ENCODE data around the gene LAMTOR3. TPM values are rescaled to one million over a fixed set of nuclear protein-coding genes. Genes with fewer than 3 reads are reported as not detected.
A peak's percentile ranks its signal among the peaks of the same experiment; 100 is the strongest.

Gene LAMTOR3
- total and polyA plus RNA-seq, 9 of the 15 experiments (the other 6 are each of a cell fraction or from before 2014, with no cell fraction given) = 17.9 to 146 (median 59.4) TPM

- TF ChIP-seq HCFC1 (IDR thresholded peaks at IDR 0.05; ENCODE audit: low read depth, low read length) (peak; percentile 75), PCBP1 (IDR thresholded peaks at IDR 0.05; ENCODE audit: low read depth, low read length, poor library complexity, severe bottlenecking) (no peak), ZBTB8A (IDR thresholded peaks at IDR 0.05; ENCODE audit: partially characterized antibody) (no peak), NR2F6 (CRISPR knock-in tag; IDR thresholded peaks at IDR 0.05) (no peak), SIX5 (IDR thresholded peaks at IDR 0.05; ENCODE audit: borderline replicate concordance in 1 of 2, insufficient read depth in 1 of 2, low read depth in 1 of 2, low read length in 2 of 2) (peak in 1 of 2 experiments; percentile 44; a peak in 1 of 4 replicates), ZBTB34 (CRISPR knock-in tag; IDR thresholded peaks at IDR 0.05) (no peak), TBP (optimal IDR thresholded peaks at IDR 0.05; ENCODE audit: low read depth, low read length) (peak; percentile 52), SMARCA4 (IDR thresholded peaks at IDR 0.05) (no peak), KDM5B (IDR thresholded peaks at IDR 0.05; ENCODE audit: insufficient replicate concordance, low read depth, low read length) (peak; percentile 47), MEF2A (IDR thresholded peaks at IDR 0.05; ENCODE audit: control insufficient read depth, low read depth, low read length) (no peak), C11orf30 (IDR thresholded peaks at IDR 0.05; ENCODE audit: low read depth) (peak; percentile 96), ETV6 (IDR thresholded peaks at IDR 0.05; ENCODE audit: borderline replicate concordance in 1 of 2, low read depth in 2 of 2, low read length in 1 of 2) (no peak), ETV6 (CRISPR knock-in tag; IDR thresholded peaks at IDR 0.05; ENCODE audit: borderline replicate concordance) (no peak), SIRT6 (IDR thresholded peaks at IDR 0.05; ENCODE audit: low read depth, low read length) (no peak), ESRRB (CRISPR knock-in tag; IDR thresholded peaks at IDR 0.05; ENCODE audit: borderline replicate concordance) (no peak)
- TF ChIP-seq, protein P1, sequence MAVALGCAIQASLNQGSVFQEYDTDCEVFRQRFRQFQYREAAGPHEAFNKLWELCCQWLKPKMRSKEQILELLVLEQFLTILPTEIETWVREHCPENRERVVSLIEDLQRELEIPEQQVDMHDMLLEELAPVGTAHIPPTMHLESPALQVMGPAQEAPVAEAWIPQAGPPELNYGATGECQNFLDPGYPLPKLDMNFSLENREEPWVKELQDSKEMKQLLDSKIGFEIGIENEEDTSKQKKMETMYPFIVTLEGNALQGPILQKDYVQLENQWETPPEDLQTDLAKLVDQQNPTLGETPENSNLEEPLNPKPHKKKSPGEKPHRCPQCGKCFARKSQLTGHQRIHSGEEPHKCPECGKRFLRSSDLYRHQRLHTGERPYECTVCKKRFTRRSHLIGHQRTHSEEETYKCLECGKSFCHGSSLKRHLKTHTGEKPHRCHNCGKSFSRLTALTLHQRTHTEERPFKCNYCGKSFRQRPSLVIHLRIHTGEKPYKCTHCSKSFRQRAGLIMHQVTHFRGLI (CRISPR knock-in tag; IDR thresholded peaks at IDR 0.05) = no peak
- TF ChIP-seq, protein P2, sequence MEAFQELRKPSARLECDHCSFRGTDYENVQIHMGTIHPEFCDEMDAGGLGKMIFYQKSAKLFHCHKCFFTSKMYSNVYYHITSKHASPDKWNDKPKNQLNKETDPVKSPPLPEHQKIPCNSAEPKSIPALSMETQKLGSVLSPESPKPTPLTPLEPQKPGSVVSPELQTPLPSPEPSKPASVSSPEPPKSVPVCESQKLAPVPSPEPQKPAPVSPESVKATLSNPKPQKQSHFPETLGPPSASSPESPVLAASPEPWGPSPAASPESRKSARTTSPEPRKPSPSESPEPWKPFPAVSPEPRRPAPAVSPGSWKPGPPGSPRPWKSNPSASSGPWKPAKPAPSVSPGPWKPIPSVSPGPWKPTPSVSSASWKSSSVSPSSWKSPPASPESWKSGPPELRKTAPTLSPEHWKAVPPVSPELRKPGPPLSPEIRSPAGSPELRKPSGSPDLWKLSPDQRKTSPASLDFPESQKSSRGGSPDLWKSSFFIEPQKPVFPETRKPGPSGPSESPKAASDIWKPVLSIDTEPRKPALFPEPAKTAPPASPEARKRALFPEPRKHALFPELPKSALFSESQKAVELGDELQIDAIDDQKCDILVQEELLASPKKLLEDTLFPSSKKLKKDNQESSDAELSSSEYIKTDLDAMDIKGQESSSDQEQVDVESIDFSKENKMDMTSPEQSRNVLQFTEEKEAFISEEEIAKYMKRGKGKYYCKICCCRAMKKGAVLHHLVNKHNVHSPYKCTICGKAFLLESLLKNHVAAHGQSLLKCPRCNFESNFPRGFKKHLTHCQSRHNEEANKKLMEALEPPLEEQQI (IDR thresholded peaks at IDR 0.05) = no peak
- TF ChIP-seq, protein P3, sequence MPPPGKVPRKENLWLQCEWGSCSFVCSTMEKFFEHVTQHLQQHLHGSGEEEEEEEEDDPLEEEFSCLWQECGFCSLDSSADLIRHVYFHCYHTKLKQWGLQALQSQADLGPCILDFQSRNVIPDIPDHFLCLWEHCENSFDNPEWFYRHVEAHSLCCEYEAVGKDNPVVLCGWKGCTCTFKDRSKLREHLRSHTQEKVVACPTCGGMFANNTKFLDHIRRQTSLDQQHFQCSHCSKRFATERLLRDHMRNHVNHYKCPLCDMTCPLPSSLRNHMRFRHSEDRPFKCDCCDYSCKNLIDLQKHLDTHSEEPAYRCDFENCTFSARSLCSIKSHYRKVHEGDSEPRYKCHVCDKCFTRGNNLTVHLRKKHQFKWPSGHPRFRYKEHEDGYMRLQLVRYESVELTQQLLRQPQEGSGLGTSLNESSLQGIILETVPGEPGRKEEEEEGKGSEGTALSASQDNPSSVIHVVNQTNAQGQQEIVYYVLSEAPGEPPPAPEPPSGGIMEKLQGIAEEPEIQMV (tag; conservative IDR thresholded peaks at IDR 0.05; ENCODE audit: low read depth) = no peak
Observed at GRCh38 chr4:99894161-99894997, at the start of gene LAMTOR3 (continued).
